CD4-positive, alpha-beta T cell treated with Interferon gamma for 1 hour (primary cell): ENCODE results near the gene SPEN.
"Not testable (repeated sequence)": the region's sequence is repeated elsewhere in the genome, so short reads cannot be mapped to it uniquely, and the experiment has no call there.

Experiments used
- DNase-seq: peaks from one replicate; pipeline ENCODE4 v3.0.0-alpha.2; 2020

SPEN gene

DNA sequence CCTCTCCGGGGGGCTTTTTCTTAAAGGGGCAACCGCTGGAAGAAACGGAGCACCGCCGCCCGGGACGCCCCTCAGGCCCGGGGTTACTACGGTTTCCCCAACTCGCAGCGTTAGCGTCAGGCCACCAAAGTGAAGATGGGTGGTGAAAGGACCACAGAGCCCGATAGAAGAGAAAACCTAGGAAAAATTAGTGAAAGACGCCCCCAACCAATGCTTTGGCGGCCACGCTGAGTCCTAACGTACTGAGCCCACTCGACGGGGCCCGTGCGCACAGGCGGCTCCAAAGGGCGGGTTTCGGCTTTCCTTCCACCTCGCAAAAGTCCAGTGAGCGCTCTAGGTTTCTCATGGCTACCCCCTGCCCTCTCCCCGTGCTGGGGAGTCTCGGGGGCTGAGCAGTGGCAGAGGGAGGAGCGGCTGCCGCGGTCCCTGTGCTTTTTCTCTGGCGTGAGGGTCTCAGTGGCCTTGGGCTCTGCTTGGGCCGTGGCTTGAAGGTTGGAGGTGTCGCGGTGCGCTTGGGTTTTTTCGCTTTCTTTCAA is 12.2 kb upstream of the SPEN start:
- no peak for DNase-seq

DNA sequence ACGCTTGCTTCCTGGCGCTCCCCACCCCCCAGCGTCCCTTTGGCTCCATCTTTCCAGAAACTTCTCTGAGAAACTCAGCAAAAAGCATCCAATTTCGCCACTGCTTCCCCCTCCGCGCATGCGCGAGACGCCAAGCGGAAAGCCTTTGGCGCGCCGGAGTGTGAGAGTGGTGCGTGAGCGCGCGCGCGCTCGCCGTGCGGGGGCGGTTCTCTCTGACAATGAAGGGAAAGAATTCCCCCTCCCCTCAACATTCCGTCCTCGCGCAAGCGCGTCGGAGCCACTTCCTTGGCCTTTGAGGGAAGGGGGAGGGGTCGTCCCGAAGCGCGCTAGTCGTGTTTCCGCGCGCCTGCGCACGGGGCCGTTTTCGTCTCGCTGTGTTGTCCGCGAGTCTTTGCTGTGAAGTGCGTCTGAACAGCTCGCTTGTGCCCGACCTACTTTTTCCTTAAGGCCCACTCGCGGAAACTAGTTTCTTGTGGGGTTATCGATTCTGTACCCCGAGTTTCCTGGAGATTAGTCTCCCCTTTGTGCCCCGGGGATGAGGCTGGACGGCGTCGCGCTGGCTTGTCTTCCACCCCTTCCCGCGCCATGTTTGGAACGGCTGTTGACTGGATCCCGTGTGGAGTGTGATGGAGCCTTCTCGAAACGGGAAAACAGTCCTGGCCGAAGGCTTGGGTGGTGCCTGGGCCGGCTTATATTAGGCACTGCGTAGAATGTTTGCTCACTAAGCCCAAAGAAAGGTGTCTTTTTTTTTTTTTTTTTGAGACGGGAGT is 11.6 kb upstream of the SPEN start:
- DNase-seq = peak; percentile 99

DNA sequence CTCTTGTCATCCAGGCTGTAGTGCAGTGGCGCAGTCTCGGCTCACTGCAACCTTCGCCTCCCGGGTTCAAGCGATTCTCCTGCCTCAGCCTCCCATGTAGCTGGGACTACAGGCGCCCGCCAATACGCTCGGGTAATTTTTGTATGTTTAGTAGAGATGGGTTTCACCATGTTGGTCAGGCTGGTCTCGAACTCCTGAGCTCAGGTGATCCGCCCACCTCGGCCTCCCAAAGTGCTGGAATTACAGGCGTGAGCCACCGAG is 11.1 kb upstream of the SPEN start:
- DNase-seq = not testable (repeated sequence)

DNA sequence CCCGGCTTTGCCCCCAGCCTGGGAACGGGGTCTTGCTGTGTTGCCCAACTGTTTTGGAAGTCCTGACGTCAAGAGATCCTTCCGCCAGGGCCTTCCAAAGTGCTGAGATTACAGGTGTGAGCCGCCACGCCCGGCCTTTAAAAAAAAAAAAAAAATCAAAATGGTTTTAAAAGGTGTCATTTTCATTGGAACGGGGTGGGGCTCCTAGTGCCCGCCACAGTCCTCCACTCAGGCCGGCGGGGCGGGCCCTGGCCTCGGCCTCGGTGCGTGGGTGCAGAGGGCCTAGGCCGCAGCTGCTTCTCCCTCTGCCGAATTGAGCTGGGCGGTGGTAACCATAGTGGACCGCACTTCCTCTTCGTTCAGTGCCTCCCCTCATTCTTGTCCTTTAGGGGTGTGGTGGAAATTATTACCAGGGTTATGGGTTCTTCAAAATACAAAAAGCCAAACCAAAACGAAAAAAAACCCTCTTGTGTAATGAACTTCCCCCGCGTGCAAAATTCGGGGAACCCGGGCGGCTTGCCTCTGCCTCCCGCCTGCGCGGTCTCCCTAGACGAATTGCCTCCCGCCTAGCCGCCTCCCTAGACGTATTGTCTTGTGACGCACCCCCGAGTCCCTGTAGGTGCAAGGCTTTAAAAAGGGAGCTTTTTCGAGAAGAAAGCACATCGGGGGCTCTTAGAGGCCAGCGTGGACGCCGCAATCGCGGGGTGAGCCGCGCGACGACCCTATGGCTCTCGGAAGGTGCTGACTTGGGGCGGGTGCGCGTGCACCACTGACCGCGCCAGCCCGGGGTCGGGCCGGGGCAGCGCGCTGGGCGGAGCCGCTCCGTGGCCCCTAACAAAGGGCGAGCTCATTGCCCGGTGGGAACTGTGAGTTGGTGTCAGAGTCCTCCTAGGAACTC is 10.5 kb upstream of the SPEN start:
- peak; percentile 84 for DNase-seq

DNA sequence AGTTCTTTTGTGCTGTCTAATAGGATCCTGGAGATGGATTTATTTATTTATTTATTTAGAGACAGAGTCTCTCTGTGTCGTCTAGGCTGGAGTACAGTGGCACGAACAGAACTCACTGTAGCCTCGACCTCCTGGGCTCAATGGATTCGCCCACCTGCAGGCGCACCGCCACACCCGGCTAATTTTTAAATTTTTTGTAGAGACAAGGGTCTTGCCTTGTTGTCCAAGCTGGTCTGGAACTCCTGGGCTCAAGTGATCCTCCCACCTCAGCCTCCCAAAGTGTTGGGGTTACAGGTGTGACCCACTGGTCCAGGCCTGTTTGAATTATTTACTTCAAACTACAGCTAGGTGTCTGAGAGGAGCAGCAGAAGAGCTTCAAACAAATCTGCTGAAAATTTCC is 9.6 kb upstream of the SPEN start:
- no peak for DNase-seq

DNA sequence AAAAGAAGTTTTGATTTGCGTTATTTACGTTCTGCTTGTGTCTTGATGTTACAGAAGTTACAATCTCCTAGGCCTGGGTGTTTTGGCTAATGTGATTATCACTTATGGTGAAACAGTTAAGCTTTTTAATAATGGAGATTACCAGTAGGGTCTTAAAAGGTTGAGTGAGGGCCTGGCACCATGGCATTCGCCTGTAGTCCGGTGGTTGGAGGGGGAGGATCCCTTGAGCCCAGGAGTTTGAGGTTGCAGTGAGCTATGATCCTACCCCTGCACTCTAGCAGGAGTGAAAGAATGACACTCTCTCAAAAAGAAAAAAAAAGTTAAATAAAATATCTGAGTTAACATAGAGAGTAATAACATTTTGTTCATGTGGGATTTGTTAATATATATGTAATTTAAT is 8.8 kb upstream of the SPEN start:
- no peak for DNase-seq

DNA sequence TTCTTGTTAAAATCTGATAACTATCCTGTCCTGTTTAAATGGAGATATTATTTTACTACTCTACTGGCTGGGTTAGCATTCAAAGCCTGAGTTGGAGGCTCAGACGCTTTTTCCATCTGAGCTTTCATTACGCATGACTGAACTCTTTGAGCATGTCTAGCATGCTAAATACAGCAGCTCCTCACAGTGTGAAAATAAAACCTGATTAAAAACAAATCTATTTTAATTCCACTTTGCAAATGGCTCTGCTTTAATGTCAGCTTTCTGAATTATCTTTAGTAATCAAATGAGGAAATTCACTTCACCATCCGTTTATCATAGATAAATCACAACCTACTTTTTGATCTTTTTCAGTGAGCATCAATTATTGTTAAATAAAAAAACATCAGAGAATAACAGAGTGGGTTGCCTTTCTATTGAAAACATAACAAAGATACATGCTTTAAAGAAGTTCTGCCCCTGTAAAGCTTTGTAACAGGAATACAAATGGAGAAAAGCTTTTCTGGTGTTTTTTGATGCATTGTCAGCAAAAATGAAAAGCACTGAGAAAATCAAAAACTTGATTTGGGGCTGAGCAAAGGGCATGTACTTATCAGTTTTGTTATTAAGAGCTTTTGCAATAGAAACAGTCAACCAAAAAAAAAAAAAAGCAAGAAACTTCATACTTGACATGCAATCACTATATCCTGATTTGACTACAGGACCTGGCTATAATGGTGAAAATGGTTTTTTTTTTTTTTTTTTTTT is 3.5 kb upstream of the SPEN start:
- DNase-seq = no peak

DNA sequence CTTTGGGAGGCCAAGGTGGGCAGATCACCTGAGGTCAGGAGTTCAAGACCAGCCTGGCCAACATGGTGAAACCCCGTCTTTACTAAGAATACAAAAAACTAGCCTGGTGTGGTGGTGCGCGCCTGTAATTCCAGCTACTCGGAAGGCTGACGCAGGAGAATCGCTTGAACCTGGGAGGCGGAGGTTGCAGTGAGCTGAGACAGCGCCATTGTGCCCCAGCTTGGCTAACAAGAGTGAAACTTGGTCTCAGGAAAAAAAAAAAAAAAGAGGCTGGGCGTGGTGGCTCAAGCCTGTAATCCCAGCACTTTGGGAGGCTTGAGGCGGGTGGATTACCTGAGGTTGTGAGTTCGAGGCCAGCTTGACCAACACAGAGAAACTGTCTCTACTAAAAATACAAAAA is 1.5 kb upstream of the SPEN start:
- DNase-seq = not testable (repeated sequence)

DNA sequence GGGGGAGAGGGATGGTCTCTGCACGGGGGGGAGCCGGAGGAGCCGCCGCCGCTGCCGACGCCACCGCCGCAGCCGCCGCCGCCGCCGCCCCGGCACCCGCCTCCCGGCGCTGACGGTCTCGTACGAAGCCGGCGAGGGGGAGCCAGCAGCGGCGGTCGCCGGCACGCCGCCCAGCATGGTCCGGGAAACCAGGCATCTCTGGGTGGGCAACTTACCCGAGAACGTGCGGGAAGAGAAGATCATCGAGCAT is 311 bp downstream of the SPEN start:
- DNase-seq = no peak

DNA sequence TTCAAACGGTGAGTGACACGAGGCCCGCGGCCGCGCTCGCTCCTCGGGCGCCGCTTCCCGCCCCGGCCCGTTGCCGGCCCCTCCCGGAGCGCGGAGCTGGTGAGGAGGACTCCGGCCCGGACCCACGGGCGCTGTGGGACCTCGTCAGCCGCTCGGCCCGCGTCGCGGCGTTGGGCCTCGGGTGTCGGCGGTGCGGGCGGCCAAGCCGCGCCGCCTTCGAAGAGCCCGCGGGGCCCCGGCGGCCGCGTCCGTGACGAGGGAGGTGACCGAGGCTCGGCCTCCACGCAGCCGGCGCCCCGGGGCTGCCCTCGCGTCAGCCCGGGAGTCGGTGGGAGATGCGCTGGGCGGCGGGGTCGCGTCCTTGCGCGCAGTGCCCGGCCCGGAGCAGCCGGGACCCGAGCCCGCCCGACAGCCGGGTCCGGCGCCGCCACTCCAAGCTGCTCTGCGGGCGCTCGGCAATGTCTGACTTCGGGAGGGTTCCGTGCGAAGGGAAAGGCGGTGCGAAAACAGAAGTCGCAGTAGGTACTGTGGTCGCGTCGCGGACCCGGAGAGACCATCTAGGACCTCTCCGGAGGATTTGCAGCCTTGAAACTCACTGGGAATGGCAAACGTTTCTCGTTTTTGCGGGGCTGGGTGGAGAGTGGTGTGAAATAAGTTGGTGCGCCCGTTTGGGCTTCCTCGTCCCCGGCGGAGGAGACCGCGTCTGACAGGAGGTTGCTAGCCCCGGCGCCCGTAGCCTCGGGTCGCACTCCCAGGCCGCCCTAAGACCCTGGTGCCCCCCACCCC is 829 bp downstream of the SPEN start:
- peak; percentile 27 for DNase-seq

DNA sequence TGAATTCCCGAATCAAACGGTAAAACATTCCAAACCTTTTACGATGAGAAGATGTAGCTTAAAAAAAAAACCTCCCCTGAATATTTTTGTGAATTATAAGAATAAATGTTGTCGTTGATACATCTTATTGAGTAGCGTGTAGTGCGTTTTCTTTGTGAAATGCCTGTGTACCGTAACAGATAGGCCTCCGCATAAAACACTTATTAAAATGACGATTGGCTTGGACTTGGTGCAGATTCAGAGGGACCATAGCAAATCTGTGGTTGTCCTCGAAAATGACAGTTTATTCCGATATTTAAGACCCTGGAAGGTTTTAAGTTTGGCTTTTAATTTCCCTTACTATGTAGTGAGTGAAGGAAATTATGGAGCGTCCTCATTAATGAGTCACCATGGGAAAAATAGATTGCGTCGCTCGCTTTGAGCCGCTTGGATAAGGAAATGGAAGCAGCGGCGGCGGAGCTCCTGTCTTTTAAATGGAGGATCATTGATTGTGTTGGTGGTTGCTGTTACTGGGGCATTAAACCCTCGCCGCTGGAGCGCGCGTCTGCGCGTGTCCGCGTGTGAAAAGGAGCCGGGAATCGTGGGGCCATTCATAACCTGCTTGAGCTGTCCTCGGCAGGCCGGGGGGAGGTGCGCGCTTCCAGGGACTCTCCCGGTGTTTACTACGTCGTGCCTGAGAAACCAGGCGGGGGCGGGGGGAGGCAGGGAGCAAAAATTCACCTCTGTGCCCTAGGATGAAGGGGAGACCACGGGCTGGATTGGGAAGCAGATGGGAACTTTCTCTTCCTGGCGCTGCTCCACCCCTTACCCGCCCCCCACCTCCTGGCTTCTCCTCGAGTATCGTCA is 1.6 kb downstream of the SPEN start:
- DNase-seq = peak; percentile 68

DNA sequence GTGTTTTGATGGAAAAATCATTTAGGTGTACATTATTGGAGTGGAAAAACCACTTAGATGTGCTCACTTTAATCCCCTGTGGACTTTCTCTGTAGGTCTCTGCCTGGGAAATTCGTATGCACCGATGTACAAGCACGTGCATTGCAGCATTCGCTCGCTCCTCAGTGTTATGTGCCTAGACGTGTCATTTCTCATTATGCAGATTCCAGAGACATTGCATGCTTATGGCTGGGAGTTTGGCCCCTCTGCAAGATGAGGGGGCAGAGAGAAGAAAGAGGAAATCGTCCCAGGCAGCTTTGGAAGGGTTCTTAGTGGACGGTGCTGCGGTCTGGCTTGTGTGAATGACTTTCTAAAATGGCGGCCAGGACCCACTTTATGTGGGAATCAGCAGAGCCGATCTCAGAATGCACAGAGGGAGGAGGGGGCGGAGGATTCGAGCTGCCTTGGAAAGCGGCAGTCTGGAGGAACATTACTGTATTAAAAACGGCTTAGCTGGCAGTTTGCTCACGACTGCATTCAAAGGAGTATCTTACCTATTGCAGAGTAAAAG is 2.3 kb downstream of the SPEN start:
- DNase-seq = no peak

DNA sequence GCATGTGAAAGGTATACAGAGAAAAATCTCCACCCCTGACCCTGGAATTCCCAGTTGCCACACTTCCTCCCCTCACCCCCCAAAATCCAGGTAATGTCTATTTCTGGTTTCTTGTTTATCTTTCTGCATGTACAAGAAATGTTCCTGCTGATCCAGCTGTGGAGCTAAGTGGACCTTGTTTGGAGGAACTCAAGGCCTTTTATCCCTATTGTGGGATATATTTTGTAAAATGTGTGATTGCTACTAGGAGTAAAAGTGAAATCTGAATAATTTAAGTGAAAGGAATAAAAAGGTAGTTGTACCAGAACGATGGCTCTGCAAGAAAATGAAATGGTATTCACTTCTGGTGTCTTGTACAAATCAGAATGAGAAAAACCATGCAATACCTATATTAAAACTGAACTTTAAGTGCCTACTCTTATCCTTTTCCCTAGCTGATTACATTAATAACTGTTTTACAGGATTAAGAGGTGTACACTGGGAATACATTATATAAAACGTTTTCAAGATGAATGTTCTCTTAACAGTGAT is 3.0 kb downstream of the SPEN start:
- DNase-seq = no peak

DNA sequence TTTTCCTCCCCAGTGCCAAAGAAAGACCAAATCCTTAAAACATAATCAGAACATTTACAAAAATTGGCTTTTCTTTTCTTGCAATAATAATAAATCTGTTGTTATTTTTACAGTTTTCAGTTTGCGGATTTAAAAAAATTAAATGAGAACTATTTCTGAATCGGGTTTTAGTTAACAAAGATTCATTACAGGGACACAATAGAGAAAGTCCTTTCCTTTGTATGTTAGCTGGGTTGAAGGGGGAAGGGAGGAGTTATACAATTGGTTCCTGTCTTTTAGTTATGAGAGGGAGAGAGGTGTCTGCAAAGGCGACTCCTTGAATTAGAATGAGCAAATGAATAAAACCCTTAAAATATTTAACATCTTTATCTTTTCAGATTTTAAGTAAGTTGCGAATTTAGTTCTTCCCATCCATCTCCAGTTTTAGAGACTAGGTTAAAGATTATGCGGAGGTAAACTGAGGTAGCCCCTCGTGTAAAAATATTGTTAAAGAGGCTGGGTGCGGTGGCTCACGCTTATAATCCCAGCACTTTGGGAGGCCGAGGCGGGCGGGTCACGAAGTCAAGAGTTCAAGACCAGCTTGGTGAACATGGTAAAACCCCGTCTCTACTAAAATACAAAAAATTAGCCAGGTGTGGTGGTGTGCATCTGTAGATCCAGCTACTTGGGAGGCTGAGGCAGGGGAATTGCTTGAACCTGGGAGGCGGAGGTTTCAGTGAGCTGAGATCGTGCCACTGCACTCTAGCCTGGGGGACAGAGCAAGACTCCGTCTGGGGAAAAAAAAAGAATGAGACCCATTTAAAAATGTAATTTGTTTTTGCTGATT is 3.9 kb downstream of the SPEN start:
- no peak for DNase-seq

DNA sequence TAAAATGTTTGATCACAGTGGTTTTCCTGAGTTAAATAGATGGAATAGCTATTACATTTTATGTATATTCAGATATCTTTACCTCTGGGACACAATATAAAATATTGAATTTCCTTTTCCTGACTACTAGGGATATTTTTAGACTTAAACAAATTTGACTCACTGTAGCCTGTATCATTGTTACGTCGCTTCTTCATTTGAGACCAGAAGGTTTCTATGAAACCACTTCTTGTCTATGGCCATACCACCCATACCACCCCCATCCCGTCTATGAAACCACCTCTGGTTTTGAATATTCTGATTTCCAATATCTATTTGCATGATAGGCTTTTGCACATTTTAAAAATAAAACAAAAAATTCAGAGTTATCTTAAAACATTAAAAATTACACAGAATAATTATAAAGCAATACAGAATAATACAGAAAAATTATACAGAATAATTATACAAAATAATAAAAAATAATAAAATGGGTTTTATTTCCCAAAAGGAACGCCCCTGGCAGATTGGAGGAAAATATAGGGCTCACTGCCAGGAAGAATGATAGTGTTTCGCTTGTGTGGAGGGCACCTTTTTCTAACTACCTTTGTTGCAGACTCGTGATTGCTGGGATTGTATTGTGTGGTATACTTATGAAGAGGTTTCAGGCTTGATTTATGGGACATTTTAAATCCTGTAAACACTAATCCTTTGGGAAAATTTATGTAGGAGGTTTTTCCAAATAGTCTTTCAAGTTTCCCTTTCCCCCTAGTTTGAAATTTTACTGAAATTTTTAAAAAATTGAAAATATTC is 4.7 kb downstream of the SPEN start:
- DNase-seq = no peak

DNA sequence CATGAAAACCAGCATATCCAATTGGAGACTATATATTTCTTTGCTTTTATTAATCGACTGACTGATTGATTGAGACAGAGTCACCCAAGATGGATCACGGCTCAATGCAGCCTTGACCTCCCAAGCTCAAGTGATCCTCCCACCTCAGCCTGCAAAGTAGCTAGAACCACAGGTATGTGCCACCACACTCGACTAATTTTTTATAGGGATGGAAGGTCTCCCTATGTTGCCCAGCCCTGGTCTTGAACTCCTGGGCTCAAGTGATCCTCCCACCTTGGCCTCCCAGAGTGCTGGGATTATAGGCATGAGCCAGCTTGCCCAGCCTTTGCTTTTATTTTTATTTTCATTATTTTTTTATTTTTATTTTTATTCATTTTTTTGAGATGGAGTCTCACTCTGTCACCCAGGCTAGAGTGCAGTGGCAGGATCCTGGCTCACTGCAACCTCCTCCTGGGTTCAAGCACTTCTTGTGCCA is 5.4 kb downstream of the SPEN start:
- DNase-seq = no peak

DNA sequence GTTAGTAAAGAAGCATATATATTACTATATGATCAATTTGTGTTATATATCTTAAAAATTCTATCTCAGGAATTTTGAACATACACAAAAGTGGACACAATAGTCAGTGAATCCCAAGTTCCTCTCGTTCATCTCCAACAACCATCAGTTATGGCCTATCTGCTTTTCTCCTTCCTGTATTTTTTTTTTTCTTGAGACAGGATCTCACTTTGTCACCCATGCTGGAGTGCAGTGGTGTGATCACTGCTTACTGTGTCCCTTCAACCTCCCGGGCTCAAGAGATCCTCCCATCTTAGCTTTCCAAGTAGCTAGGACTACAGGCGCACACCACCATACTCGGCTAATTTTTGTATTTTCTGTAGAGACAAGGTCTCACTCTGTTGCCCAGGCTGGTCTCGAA is 9.4 kb downstream of the SPEN start:
- DNase-seq = no peak

DNA sequence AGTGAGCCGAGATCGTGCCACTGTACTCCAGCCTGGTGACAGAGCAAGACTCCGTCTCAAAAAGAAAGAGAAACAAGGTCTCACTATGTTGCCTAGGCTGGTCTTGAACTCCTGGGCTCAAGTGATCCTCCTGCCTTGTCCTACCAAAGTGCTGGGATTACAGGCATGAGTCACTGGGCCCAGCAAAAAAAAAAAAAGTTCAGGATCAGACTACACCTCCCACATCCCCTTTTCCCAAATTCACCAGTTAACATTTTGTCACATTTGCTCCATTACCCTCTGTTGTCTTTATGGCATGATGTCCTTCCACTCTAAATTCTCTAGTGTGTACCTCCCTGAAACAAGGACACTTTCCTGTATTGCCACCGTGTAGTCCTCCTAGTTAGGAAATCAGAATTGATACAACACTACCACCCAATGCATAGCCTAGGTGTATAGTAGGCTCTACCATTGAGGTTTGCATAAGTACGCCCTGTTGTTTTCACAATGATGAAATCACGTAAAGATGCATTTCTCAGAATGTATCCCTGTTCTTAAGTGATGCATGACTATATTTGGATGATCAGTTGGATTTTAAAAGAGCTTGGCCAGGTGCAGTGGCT is 10.7 kb downstream of the SPEN start:
- DNase-seq = no peak
